Heart left ventricle (tissue), 13 donors: ENCODE measurements around the gene RTL9.

Experiments used
- POLR2A ChIP-seq, 2 donors: fragments of 450-650 bp; IDR thresholded peaks; one replicate each; pipeline ENCODE4 v1.6.1; 2017; ENCODE audit warnings: antibody characterized with exemption in 2 of 2, mild to moderate bottlenecking in 2 of 2, moderate library complexity in 2 of 2
- TF ChIP-seq, protein P1 (sequence below), 12 donors: fragments of 200-600 bp; sonication (generic) in 4 of 12; IDR thresholded peaks; one replicate each; pipeline versions ENCODE4 v1.5.0 to v1.8.0; 2018 to 2022; ENCODE audit warnings: antibody characterized with exemption in 12 of 12, mild to moderate bottlenecking in 5 of 12
- donor health status: ischemic (EF 13 %, LVEDD 7.1; RV severe dilation, severe dysfunction).
- donor health status: DM: no; HTN: yes; CAD: no.
- donor health status: DM: no; HTN: no; CAD: no.
- donor health status: ischemic (EF 25% LVEDD 6.9; RV normal size, moderate dysfunction).
- donor health status: ischemic (EF 25% LVEDD 5.7; RV mildly dilated, moderate dysfunction).
- donor health status: ischemic (EF 35%, LVEDD 5.7; RV mildly dilated, moderate dysfunction).
- donor health status: nonischemic (EF 11% LVEDD 7.7; RV severe dilation, severe dysfunction).
- donor health status: DM: yes; HTN: yes; CAD: no.
- donor health status: PGD.
- donor health status: ischemic (EF 29% LVEDD 5.4; RV normal size, mild dysfunction).
- donor health status: nonischemic (EF 23%, LVEDD 6.1; RV moderate dilation, normal function).

DNA sequence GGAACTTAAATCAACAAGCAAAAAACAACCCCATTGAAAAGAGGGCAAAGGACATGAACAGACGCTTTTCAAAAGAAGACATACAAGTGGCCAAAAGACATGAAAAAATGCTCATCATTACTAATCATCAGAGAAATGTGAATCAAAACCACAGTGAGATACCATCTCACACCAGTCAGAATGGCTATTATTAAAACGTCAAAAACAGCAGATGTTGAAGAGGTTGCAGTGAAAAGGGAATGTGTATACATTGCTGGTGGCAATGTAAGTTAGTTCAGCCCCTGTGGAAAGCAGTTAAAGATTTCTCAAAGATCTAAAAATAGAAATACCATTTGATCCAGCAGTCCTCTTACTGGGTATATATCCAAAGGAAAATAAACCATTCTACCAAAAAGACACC is 22.6 kb downstream of the RTL9 start:
- TF ChIP-seq, protein P1, sequence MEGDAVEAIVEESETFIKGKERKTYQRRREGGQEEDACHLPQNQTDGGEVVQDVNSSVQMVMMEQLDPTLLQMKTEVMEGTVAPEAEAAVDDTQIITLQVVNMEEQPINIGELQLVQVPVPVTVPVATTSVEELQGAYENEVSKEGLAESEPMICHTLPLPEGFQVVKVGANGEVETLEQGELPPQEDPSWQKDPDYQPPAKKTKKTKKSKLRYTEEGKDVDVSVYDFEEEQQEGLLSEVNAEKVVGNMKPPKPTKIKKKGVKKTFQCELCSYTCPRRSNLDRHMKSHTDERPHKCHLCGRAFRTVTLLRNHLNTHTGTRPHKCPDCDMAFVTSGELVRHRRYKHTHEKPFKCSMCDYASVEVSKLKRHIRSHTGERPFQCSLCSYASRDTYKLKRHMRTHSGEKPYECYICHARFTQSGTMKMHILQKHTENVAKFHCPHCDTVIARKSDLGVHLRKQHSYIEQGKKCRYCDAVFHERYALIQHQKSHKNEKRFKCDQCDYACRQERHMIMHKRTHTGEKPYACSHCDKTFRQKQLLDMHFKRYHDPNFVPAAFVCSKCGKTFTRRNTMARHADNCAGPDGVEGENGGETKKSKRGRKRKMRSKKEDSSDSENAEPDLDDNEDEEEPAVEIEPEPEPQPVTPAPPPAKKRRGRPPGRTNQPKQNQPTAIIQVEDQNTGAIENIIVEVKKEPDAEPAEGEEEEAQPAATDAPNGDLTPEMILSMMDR (IDR thresholded peaks at IDR 0.05) = no peak
- TF ChIP-seq POLR2A (IDR thresholded peaks at IDR 0.05) = no peak
